SKM-1 (cell line): ENCODE measurements around the gene LGALS3.

Experiments used
- DNase-seq: peaks from one replicate; lab custom pipeline; 2025; ENCODE audit not compliant: unreplicated experiment; lab: John Stamatoyannopoulos, UW

The LGALS3 gene

GRCh38 chr14:55130196-55130550, 1.1 kb downstream of the LGALS3 start:
- DNase-seq: no peak

GRCh38 chr14:55131370-55132137, 2.5 kb downstream of the LGALS3 start:
- DNase-seq: no peak

- DNase-seq: no peak
These were observed 4.4 kb downstream of the LGALS3 start for GRCh38 chr14:55133416-55133815.

GRCh38 chr14:55136241-55136640, 7.2 kb downstream of the LGALS3 start:
- DNase-seq: no peak

GRCh38 chr14:55136885-55137786, 8.1 kb downstream of the LGALS3 start:
- no peak for DNase-seq

GRCh38 chr14:55138091-55138490, 9.0 kb downstream of the LGALS3 start:
- DNase-seq: no peak

GRCh38 chr14:55139141-55139540, 10.1 kb downstream of the LGALS3 start:
- DNase-seq: no peak

- DNase-seq: no peak
These were observed 10.9 kb downstream of the LGALS3 start for GRCh38 chr14:55139696-55140509.

- DNase-seq: no peak
These were observed 12.8 kb downstream of the LGALS3 start for GRCh38 chr14:55141825-55142224.

GRCh38 chr14:55142466-55142865, 13.4 kb downstream of the LGALS3 start:
- DNase-seq: no peak

GRCh38 chr14:55146425-55146824, 17.4 kb downstream of the LGALS3 start:
- no peak for DNase-seq

- no peak for DNase-seq
These were observed 22.5 kb downstream of the LGALS3 start for GRCh38 chr14:55151601-55152000.

- no peak for DNase-seq
These were observed 23.2 kb downstream of the LGALS3 start for GRCh38 chr14:55152052-55152753.

GRCh38 chr14:55153951-55154350, 24.9 kb downstream of the LGALS3 start:
- no peak for DNase-seq

- DNase-seq: no peak
These were observed 28.0 kb downstream of the LGALS3 start for GRCh38 chr14:55157080-55157479.

GRCh38 chr14:55158412-55158811, 29.4 kb downstream of the LGALS3 start:
- no peak for DNase-seq

- no peak for DNase-seq
These were observed 31.9 kb downstream of the LGALS3 start for GRCh38 chr14:55160989-55161388.

- no peak for DNase-seq
These were observed 41.5 kb downstream of the LGALS3 start for GRCh38 chr14:55170526-55170925.

- DNase-seq: no peak
These were observed 51.0 kb downstream of the LGALS3 start for GRCh38 chr14:55180006-55180405.

GRCh38 chr14:55180434-55180833, 51.4 kb downstream of the LGALS3 start:
- DNase-seq: no peak
